NT2/D1 (cell line): Measurements from ENCODE around the gene NRTN.
A peak's percentile ranks its signal among the peaks of the same experiment; 100 is the strongest.

Experiments used
- DNase-seq: peaks from one replicate; pipeline ENCODE4 v3.0.0-alpha.2; 2011; ENCODE audit warnings: low read depth, low spot score
- H3K27me3 ChIP-seq: 2 replicates; pipeline ENCODE4 v1.6.0; 2011; ENCODE audit warnings: mild to moderate bottlenecking; ENCODE audit not compliant: insufficient read length, insufficient read depth
- H3K36me3 ChIP-seq: 2 replicates; pipeline ENCODE4 v1.6.1; 2011; ENCODE audit warnings: mild to moderate bottlenecking, low read length, mixed read lengths; ENCODE audit not compliant: insufficient read depth, insufficient read length
- H3K4me1 ChIP-seq: 2 replicates; pipeline ENCODE4 v1.5.1; 2011; ENCODE audit not compliant: insufficient read depth, insufficient read length
- H3K4me3 ChIP-seq: 2 replicates; pipeline ENCODE4 v1.5.1; 2011; ENCODE audit warnings: low read depth; ENCODE audit not compliant: insufficient read length
- H3K9ac ChIP-seq: 2 replicates; pipeline ENCODE4 v1.6.0; 2011; ENCODE audit warnings: low read depth; ENCODE audit not compliant: insufficient read length
- H3K9me3 ChIP-seq: 2 replicates; pipeline ENCODE4 v1.5.1; 2011; ENCODE audit warnings: mild to moderate bottlenecking, low read length; ENCODE audit not compliant: insufficient read depth
- SUZ12 ChIP-seq: IDR thresholded peaks from 2 replicates; pipeline ENCODE4 v1.6.1; 2011; ENCODE audit not compliant: insufficient read length, insufficient read depth; ENCODE audit errors: extremely low read depth
- YY1 ChIP-seq: IDR thresholded peaks from 2 replicates; pipeline ENCODE4 v1.6.1; 2011; ENCODE audit not compliant: insufficient read length, insufficient read depth
- ZNF274 ChIP-seq: IDR thresholded peaks from 2 replicates; pipeline ENCODE4 v1.6.1; 2011; ENCODE audit warnings: mild to moderate bottlenecking, low read depth, low read length

Gene NRTN, protein sequence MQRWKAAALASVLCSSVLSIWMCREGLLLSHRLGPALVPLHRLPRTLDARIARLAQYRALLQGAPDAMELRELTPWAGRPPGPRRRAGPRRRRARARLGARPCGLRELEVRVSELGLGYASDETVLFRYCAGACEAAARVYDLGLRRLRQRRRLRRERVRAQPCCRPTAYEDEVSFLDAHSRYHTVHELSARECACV

DNA sequence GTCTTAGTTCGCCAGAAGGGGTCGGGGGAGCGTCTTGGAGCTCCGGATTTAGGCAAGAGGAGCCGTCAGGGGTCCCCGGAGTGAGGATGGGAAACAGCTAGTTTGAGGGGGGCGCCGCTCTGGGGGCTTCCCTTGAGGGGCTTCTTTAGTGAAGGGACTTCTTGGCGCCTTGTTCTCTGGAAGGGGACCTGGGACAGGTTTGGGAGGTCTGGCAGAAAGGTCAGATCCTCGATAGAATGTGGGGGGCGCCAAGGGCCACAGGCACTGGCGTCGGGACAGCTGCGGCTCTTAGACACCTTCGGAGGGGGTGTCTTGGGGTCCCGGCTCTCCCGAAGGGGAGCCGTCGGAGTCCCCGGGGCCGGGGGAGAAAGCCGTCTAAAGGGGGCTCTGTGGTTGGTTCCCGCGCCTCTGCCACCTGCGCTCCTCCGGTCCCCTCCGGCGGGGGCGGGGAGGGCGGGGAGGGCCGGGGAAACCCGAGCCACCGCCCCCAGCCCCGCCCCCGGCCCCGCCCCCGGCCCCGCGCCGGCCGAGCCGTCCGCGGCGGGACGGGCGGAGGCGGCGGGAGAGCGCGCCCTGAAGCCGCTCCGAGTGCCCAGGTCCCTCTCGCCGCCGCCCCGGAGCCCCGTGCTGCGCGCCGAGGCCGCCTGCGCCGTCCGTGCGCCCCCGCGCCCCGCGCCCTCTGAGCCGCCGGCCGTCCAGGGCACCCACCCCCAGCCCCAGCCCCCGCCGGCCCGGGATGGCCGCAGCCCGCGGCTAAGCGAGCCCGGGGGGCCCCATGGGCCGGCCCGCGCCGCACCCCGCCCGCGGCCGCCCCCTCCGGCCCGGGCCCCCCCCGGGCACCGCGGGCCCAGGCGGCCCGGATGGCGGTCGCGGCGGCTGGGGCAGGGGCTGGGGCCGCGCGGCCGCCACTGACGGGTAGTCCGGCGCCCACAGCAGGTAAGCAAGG lies at the start of gene NRTN:
Gene NRTN, plus strand, starts transcription at position 552 of the 946 bp plus-strand sequence. CDS start 19,099 bp downstream, outside the sequence.
- H3K4me1 ChIP-seq, result peaks cover 22% of the 10 kb centered on the region
- H3K4me3 ChIP-seq, result peak within 1 kb of the TSS; percentile 53
- H3K27me3 ChIP-seq, result peaks cover 15% of the 10 kb centered on the region
- H3K9ac ChIP-seq, result peak within 1 kb of the TSS; percentile 85
- DNase-seq, result no peak
- H3K36me3 ChIP-seq, result no peaks in the 10 kb centered on the region
- no peak for TF ChIP-seq SUZ12
- TF ChIP-seq YY1, result no peak
- TF ChIP-seq ZNF274, result no peak
- H3K9me3 ChIP-seq, result no peaks in the 10 kb centered on the region

- H3K9me3 ChIP-seq, result no peaks in the 10 kb centered on the region
- H3K36me3 ChIP-seq, result no peaks in the 10 kb centered on the region
- TF ChIP-seq YY1, result no peak
- no peak for TF ChIP-seq ZNF274
- no peak for TF ChIP-seq SUZ12
- H3K9ac ChIP-seq, result no peak overlapping the region
- peaks cover 3% of the 10 kb centered on the region for H3K4me1 ChIP-seq
- H3K27me3 ChIP-seq, result no peaks in the 10 kb centered on the region
- H3K4me3 ChIP-seq, result no peak overlapping the region
- DNase-seq, result no peak
Observed at GRCh38 chr19:5762608-5763217, 42.2 kb upstream of the NRTN start.

DNA sequence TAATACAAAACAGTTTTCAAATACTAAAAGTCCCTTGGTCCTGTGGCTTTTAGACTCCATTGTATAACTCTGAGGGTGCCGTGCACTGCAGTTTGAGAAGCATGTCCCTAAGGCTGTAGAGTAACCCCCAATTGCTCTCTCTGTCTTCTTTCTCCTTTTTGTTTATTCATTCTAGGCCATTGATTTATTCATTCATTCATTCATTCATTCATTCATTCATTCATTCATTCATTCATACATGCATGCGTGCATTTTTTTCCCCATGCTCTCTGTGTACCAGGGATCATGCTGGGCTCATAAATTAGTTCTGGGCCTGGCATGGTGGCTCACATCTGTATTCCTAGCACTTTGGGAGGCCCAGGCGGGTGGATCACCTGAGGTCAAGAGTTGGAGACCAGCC lies 39.6 kb upstream of the NRTN start:
- H3K27me3 ChIP-seq, result no peaks in the 10 kb centered on the region
- H3K4me3 ChIP-seq, result no peak overlapping the region
- H3K9me3 ChIP-seq, result no peaks in the 10 kb centered on the region
- H3K4me1 ChIP-seq, result peaks cover 2% of the 10 kb centered on the region
- no peaks in the 10 kb centered on the region for H3K36me3 ChIP-seq
- H3K9ac ChIP-seq, result no peak overlapping the region
- no peak for DNase-seq
- no peak for TF ChIP-seq SUZ12
- TF ChIP-seq YY1, result no peak
- no peak for TF ChIP-seq ZNF274

DNA sequence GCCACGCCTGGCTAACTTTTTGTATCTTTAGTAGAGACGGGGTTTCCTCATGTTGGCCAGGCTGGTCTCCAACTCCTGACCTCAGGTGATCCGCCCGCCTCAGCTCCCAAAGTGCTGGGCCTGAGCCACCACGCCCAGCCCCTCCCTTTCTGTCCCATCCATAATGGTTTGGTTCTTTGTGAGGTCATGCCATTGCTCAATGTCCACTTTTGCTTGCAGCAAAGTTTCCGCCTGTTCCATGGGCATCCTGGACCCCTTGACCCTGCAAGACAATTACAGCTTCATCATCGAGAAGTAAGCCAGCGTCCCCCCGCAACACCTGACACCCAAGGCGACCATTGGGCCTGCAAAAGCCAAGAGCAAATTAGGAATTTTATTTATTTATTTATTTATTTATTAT lies 36.9 kb upstream of the NRTN start:
- no peak overlapping the region for H3K4me3 ChIP-seq
- no peaks in the 10 kb centered on the region for H3K36me3 ChIP-seq
- H3K27me3 ChIP-seq, result no peaks in the 10 kb centered on the region
- TF ChIP-seq SUZ12 (no peak), ZNF274 (no peak), YY1 (no peak)
- H3K9ac ChIP-seq, result no peak overlapping the region
- DNase-seq, result no peak
- H3K4me1 ChIP-seq, result peaks cover 6% of the 10 kb centered on the region
- H3K9me3 ChIP-seq, result no peaks in the 10 kb centered on the region

- Histone ChIP-seq H3K9me3 (no peaks in the 10 kb centered on the region), H3K9ac (no peak overlapping the region), H3K4me1 (peaks cover 7% of the 10 kb centered on the region), H3K36me3 (no peaks in the 10 kb centered on the region), H3K27me3 (no peaks in the 10 kb centered on the region), H3K4me3 (no peak overlapping the region)
- no peak for TF ChIP-seq ZNF274
- TF ChIP-seq YY1, result no peak
- no peak for TF ChIP-seq SUZ12
- no peak for DNase-seq
Observed at GRCh38 chr19:5772416-5772815, 32.5 kb upstream of the NRTN start.

DNA sequence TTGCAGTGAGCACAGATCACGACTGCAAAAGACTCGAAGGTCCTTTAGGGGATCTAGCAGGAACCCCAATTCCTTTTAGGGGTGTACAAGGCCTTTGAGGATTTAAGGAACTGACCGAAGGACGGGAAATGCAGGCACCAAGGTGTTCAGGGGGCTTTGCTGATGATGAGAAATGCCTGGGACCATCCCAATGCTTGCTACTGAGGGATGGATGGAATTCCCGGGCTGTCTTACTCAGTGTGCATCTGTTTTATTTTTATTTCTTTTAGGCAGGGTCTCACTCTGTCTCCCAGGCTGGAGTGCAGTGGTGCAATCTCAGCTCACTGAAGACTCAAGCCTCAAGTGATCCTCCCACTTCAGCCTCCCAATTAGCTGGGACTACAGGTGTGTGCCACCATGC lies 31.6 kb upstream of the NRTN start:
- no peak for DNase-seq
- Histone ChIP-seq H3K9ac (no peak overlapping the region), H3K9me3 (no peaks in the 10 kb centered on the region), H3K27me3 (no peaks in the 10 kb centered on the region), H3K36me3 (no peaks in the 10 kb centered on the region), H3K4me3 (no peak overlapping the region), H3K4me1 (peaks cover 7% of the 10 kb centered on the region)
- TF ChIP-seq SUZ12 (no peak), YY1 (no peak), ZNF274 (no peak)

DNA sequence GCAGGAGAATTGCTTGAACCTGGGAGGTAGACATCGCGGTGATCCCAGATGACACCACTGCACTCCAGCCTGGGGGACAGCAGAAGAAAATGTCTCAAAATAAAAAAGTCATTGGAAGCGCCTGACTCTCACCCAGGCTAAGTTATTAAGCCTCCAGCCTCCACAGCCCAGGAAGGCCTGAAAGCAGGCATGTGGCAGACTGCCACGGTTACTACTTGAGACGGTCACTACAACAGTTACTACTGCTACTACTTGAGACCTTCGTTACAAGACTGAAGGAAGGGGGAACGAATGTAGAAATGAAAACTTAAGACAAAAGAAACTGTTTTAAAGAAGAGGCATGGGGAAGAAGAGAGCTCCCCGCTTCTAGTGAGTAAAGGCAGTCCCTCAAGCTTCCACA lies 29.9 kb upstream of the NRTN start:
- no peaks in the 10 kb centered on the region for H3K27me3 ChIP-seq
- H3K9ac ChIP-seq, result no peak overlapping the region
- peaks cover 10% of the 10 kb centered on the region for H3K4me1 ChIP-seq
- no peak overlapping the region for H3K4me3 ChIP-seq
- no peak for DNase-seq
- H3K9me3 ChIP-seq, result no peaks in the 10 kb centered on the region
- TF ChIP-seq ZNF274 (no peak), SUZ12 (no peak)
- no peaks in the 10 kb centered on the region for H3K36me3 ChIP-seq
